Measurements from ENCODE around the gene CENPQ. TPM values are rescaled to one million over a fixed set of nuclear protein-coding genes. Genes with fewer than 3 reads are reported as not detected.

CENPQ gene
- total and polyA plus RNA-seq, 8 donors, result 0.88 to 3.1 (median 1.3) TPM

GRCh38 chr6:49499623-49500022 lies 36.5 kb downstream of the CENPQ start, which contains the start of gene GLYATL3:
Gene GLYATL3 (plus strand): TSS chr6:49499923. CDS start chr6:49511991, 12,068 bp downstream.
- no peak for TF ChIP-seq CTCF (IDR thresholded peaks at IDR 0.05)
- Histone ChIP-seq H3K4me3 (no peak within 1 kb of the TSS), H3K36me3 (no peaks in the 10 kb centered on the region), H3K27me3 (no peaks in the 10 kb centered on the region), H3K9me3 (no peaks in the 10 kb centered on the region), H3K4me1 (no peaks in the 10 kb centered on the region), H3K27ac (no peak within 1 kb of the TSS)
- intact Hi-C loops (cut with DNase I), result no loop called here
- DNase-seq, result no peak
- 40 to 60% methylated on average over 2 of the region's 2 CpGs for WGBS, 2 donors
- ATAC-seq, result no peak
- FAIRE-seq, result no peak

GRCh38 chr6:49504666-49505065 lies 41.5 kb downstream of the CENPQ start:
- intact Hi-C loops (cut with DNase I), result no loop called here
- ATAC-seq (no peak), FAIRE-seq (no peak), DNase-seq (no peak)
- 76 to 99% methylated on average over 5 of the region's 5 CpGs for WGBS, 2 donors
- no peaks in the 10 kb centered on the region for H3K9me3 ChIP-seq
- H3K4me1 ChIP-seq, result peaks cover 0 to 10% (median 0%) of the 10 kb centered on the region in 3 donors
- no peaks in the 10 kb centered on the region for H3K36me3 ChIP-seq
- no peak for TF ChIP-seq CTCF (IDR thresholded peaks at IDR 0.05)
- H3K4me3 ChIP-seq, result no peak overlapping the region
- H3K27me3 ChIP-seq, result no peaks in the 10 kb centered on the region
- no peak overlapping the region for H3K27ac ChIP-seq

- peak in 3 of 6 donors; percentile 31 to 39 (median 36) for DNase-seq
- Histone ChIP-seq H3K27ac (peak overlapping the region in 2 of 4 donors; percentile 19 to 54), H3K36me3 (no peaks in the 10 kb centered on the region), H3K4me1 (peaks cover 0 to 10% (median 0%) of the 10 kb centered on the region in 3 donors), H3K27me3 (no peaks in the 10 kb centered on the region), H3K4me3 (no peak overlapping the region), H3K9me3 (no peaks in the 10 kb centered on the region)
- WGBS, 2 donors, result 30 to 32% methylated on average over 5 of the region's 5 CpGs
- intact Hi-C loops (cut with DNase I), result no loop called here
- FAIRE-seq, result no peak
- no peak for TF ChIP-seq CTCF (IDR thresholded peaks at IDR 0.05)
- peak; percentile 40 to 77 (median 63) for ATAC-seq
Observed at GRCh38 chr6:49506569-49507111, 43.5 kb downstream of the CENPQ start.

GRCh38 chr6:49509342-49509741 lies 46.2 kb downstream of the CENPQ start:
- 83 to 87% methylated on average over 3 of the region's 3 CpGs for WGBS, 2 donors
- Histone ChIP-seq H3K9me3 (no peaks in the 10 kb centered on the region), H3K27ac (no peak overlapping the region), H3K4me1 (peaks cover 0 to 22% (median 0%) of the 10 kb centered on the region in 3 donors), H3K36me3 (no peaks in the 10 kb centered on the region), H3K27me3 (no peaks in the 10 kb centered on the region), H3K4me3 (no peak overlapping the region)
- ATAC-seq (no peak), DNase-seq (no peak), FAIRE-seq (no peak)
- intact Hi-C loops (cut with DNase I), result no loop called here
- no peak for TF ChIP-seq CTCF (IDR thresholded peaks at IDR 0.05)

Data from pancreas (tissue), 10 donors.